GM12878 (cell line): ENCODE measurements around the gene PADI1. TPM values are rescaled to one million over a fixed set of nuclear protein-coding genes. Genes with fewer than 3 reads are reported as not detected.

Experiments
- ATAC-seq: fragments of 200-7000 bp; cut with Tn5 transposase; 3 replicates; pipeline ENCODE4 v1.9.1; 2020; ENCODE audit warnings: mild to moderate bottlenecking, moderate library complexity
- BruUV-seq: library from RNA; stranded (reverse); fragments of 400-500 nt; replicated peaks from 2 replicates; lab custom pipeline; 2021; lab: Mats Ljungman, UMichigan
- CTCF ChIA-PET: fragments of 300-600 bp; sonication (Branson Sonifier 250); formaldehyde crosslinking; extraction: SDS; loops from one replicate; lab custom pipeline; 2021; ENCODE audit warnings: inconsistent platforms; lab: Yijun Ruan, JAX
- POLR2A ChIA-PET: fragments of 350-600 bp; formaldehyde crosslinking; extraction: SDS; loops from one replicate; lab custom pipeline; 2021; ENCODE audit warnings: inconsistent platforms; lab: Charles Lee
- RAD21 ChIA-PET: fragments of 300-600 bp; sonication (Branson Sonifier 250); formaldehyde crosslinking; loops from one replicate; lab custom pipeline; 2023; ENCODE audit warnings: antibody characterized with exemption; ENCODE audit not compliant: unreplicated experiment; lab: Charles Lee
- SMC1A ChIA-PET: fragments of 300-600 bp; sonication (Branson Sonifier 250); formaldehyde crosslinking; loops from one replicate; lab custom pipeline; 2023; ENCODE audit not compliant: unreplicated experiment, uncharacterized antibody; lab: Charles Lee
- DNase-seq: peaks from one replicate; pipeline ENCODE4 v3.0.0-alpha.2; 2011; ENCODE audit warnings: low read depth, low spot score
- FAIRE-seq: peaks from 3 replicates; lab custom pipeline; 2011; peaks lifted over from hg19 to GRCh38; lab: Jason Lieb, UNC
- H2AFZ ChIP-seq: 2 replicates; pipeline ENCODE4 v1.6.0; 2011; ENCODE audit warnings: low read depth, low read length, control low read depth; ENCODE audit not compliant: control insufficient read depth
- H3K27ac ChIP-seq: 2 replicates; pipeline ENCODE4 v1.5.1; 2011; ENCODE audit warnings: control low read depth; ENCODE audit not compliant: control insufficient read depth, insufficient read depth
- H3K27me3 ChIP-seq, 2 experiments: replicated peaks in 1 of 2; 2 replicates each; pipeline versions ENCODE4 v1.6.0 to v1.6.1; 2011; ENCODE audit warnings: low read length in 1 of 2; ENCODE audit not compliant: control insufficient read depth in 2 of 2, insufficient read depth in 2 of 2
- H3K36me3 ChIP-seq, 2 experiments: 2 replicates each; pipeline ENCODE4 v1.5.1; 2011; ENCODE audit warnings: low read length in 1 of 2; ENCODE audit not compliant: control insufficient read depth in 2 of 2, insufficient read depth in 2 of 2
- H3K4me1 ChIP-seq: 2 replicates; pipeline ENCODE4 v1.6.1; 2011; ENCODE audit warnings: mild to moderate bottlenecking, low read length, moderate library complexity, mixed read lengths; ENCODE audit not compliant: control insufficient read depth, insufficient read depth
- H3K4me2 ChIP-seq: 2 replicates; pipeline ENCODE4 v1.6.0; 2011; ENCODE audit warnings: control low read depth; ENCODE audit not compliant: control insufficient read depth, insufficient read depth
- H3K4me3 ChIP-seq: fragments of 200-600 bp; sonication (generic); 2 replicates; pipeline ENCODE4 v1.5.1; 2016
- H3K79me2 ChIP-seq: 2 replicates; pipeline ENCODE4 v1.6.0; 2011; ENCODE audit warnings: low read length; ENCODE audit not compliant: control insufficient read depth, insufficient read depth
- H3K9ac ChIP-seq: 2 replicates; pipeline ENCODE4 v1.8.0; 2011; ENCODE audit warnings: low read length, control low read depth, mixed read lengths; ENCODE audit not compliant: control insufficient read depth, insufficient read depth
- H3K9me3 ChIP-seq: replicated peaks from 3 replicates; pipeline ENCODE4 v1.5.1; 2011; ENCODE audit warnings: mild to moderate bottlenecking, low read length; ENCODE audit not compliant: control insufficient read depth, insufficient read depth
- H4K20me1 ChIP-seq: 2 replicates; pipeline ENCODE4 v1.6.0; 2011; ENCODE audit not compliant: control insufficient read depth, insufficient read depth
- ATF2 ChIP-seq: IDR thresholded peaks from 2 replicates; pipeline ENCODE4 v1.6.1; 2012; ENCODE audit warnings: low read length, inconsistent platforms
- BCLAF1 ChIP-seq: fragments of 450-650 bp; IDR thresholded peaks from 2 replicates; pipeline ENCODE4 v1.6.1; 2017; ENCODE audit warnings: antibody characterized with exemption, mild to moderate bottlenecking, moderate library complexity
- MTA3 ChIP-seq: IDR thresholded peaks from 2 replicates; pipeline ENCODE4 v1.6.1; 2012; ENCODE audit warnings: low read length, inconsistent platforms, borderline replicate concordance
- RFX5 ChIP-seq: IDR thresholded peaks from 2 replicates; pipeline ENCODE4 v1.6.1; 2011; ENCODE audit warnings: low read depth, low read length, improper control_type of control experiment
- SIN3A ChIP-seq: IDR thresholded peaks from 2 replicates; pipeline ENCODE4 v1.6.1; 2012; ENCODE audit warnings: low read depth, low read length, improper control_type of control experiment
- SPI1 ChIP-seq: IDR thresholded peaks from 2 replicates; pipeline ENCODE4 v1.6.1; 2011; ENCODE audit warnings: low read depth, mild to moderate bottlenecking, low read length, moderate library complexity, borderline replicate concordance; ENCODE audit not compliant: insufficient read depth
- SREBF1 ChIP-seq: IDR thresholded peaks from 2 replicates; pipeline ENCODE4 v1.6.1; 2012; ENCODE audit warnings: mild to moderate bottlenecking, low read length
- SRF ChIP-seq, 2 experiments: IDR thresholded peaks; 2 replicates each; pipeline ENCODE4 v1.6.1; 2011; ENCODE audit warnings: low read depth in 2 of 2, low read length in 2 of 2, mild to moderate bottlenecking in 1 of 2, moderate library complexity in 1 of 2
- WRNIP1 ChIP-seq: IDR thresholded peaks from 2 replicates; pipeline ENCODE4 v1.6.1; 2011; ENCODE audit warnings: low read depth, low read length, improper control_type of control experiment, borderline replicate concordance
- ZNF622 ChIP-seq: fragments of 450-650 bp; IDR thresholded peaks from 2 replicates; pipeline ENCODE4 v1.6.1; 2017; ENCODE audit warnings: mild to moderate bottlenecking, inconsistent platforms
- WGBS: methylation state at CpG from one replicate; pipeline ENCODE4 v1.1.6; 2016; ENCODE audit warnings: low lambda C conversion rate; ENCODE audit not compliant: insufficient replicate concordance, insufficient coverage; ENCODE audit errors: missing lambda C conversion rate; 5-methylcytosine and 5-hydroxymethylcytosine counted together
- in situ Hi-C: fragments of 300-500 bp; cut with MboI; formaldehyde crosslinking; loops from 9 replicates; pipeline ENCODE4 v1.14.3; 2018; ENCODE audit warnings: mixed read lengths
- intact Hi-C: fragments of 100-400 bp; cut with micrococcal nuclease; formaldehyde crosslinking; loops from one replicate; pipeline ENCODE4 v1.14.2; 2022; ENCODE audit not compliant: unreplicated experiment
- polyA plus RNA-seq, 11 experiments: library from polyadenylated mRNA; depleted of rRNA in 4 of 11; unstranded in 6 of 11; stranded (reverse) in 5 of 11; fragments of >200 nt; fragmentation: Nextera tagmentation in 4 of 11; fragmentation: Illumina TruSeq in 1 of 11; extraction: Ambion mirVana in 4 of 11; extraction: Trizol in 1 of 11; gene quantifications; 1 replicate in 1 of 11; 2 replicates in 10 of 11; pipeline versions ENCODE4 v1.2.1 to v1.2.3, GENCODE V29; 2011 to 2016; ENCODE audit warnings: inconsistent platforms in 2 of 11, missing spikeins in 2 of 11, low read depth in 1 of 11
- total RNA-seq, 4 experiments: library from RNA; depleted of rRNA in 3 of 4; stranded (reverse); fragments of >200 nt in 3 of 4; fragmentation: Illumina TruSeq in 1 of 4; extraction: Trizol in 1 of 4; gene quantifications; 2 replicates each; pipeline versions ENCODE4 v1.2.1 to v1.2.3, GENCODE V29; 2013 to 2021

Gene PADI1
- total and polyA plus RNA-seq, 10 of the 15 experiments (the other 5 are each of a cell fraction or from before 2014, with no cell fraction given) = 0.05 TPM; not detected in 9

GRCh38 chr1:17280894-17281293 is 76.0 kb downstream of the PADI1 start:
- DNase-seq (no peak), FAIRE-seq (no peak), ATAC-seq (no peak)
- intact Hi-C loops (no loop called here), in situ Hi-C loops (no loop called here)
- BruUV-seq = no TSS peak
- Histone ChIP-seq H4K20me1 (no peaks in the 10 kb centered on the region), H3K9ac (no peak overlapping the region), H3K4me1 (no peaks in the 10 kb centered on the region), H3K27me3 (peaks cover 0 to 2% of the 10 kb centered on the region in 2 experiments; a peak in 2 of 4 replicates), H3K4me2 (no peak overlapping the region), H3K36me3 (no peaks in the 10 kb centered on the region), H2AFZ (no peak overlapping the region), H3K27ac (no peak overlapping the region), H3K4me3 (no peak overlapping the region), H3K9me3 (no peaks in the 10 kb centered on the region), H3K79me2 (no peaks in the 10 kb centered on the region)
- TF ChIP-seq ATF2 (no peak), BCLAF1 (no peak), SIN3A (no peak), RFX5 (no peak), SRF (IDR thresholded peaks at IDR 0.05; ENCODE audit: low read depth in 2 of 2, low read length in 2 of 2) (no peak), SPI1 (no peak), SREBF1 (no peak), ZNF622 (no peak), WRNIP1 (no peak), MTA3 (no peak)
- SMC1A ChIA-PET = no interaction called here
- 3% methylated on average over 2 of the region's 2 CpGs for WGBS
- CTCF ChIA-PET = no interaction called here
- RAD21 ChIA-PET = no interaction called here
- POLR2A ChIA-PET = no interaction called here
